GM18517 (cell line): ENCODE measurements around the gene PTH.

ENCODE experiments used
- ATAC-seq: cut with Tn5 transposase; IDR thresholded peaks from one replicate; pipeline ENCODE4 v1.9.1; 2021; ENCODE audit warnings: mild to moderate bottlenecking, moderate library complexity; ENCODE audit not compliant: unreplicated experiment

The PTH gene

GRCh38 chr11:13495929-13496328 is at the start of gene PTH:
PTH (minus strand) TSS chr11:13495997; CDS start chr11:13492855, 3,142 bp downstream.
- no peak for ATAC-seq

- no peak for ATAC-seq
Measured at GRCh38 chr11:13538044-13538443, 42.2 kb upstream of the PTH start.

GRCh38 chr11:13535819-13536218 is 40.0 kb upstream of the PTH start:
- ATAC-seq = no peak

GRCh38 chr11:13534358-13534757 is 38.6 kb upstream of the PTH start:
- ATAC-seq = no peak

- no peak for ATAC-seq
Measured at GRCh38 chr11:13525257-13525656, 29.5 kb upstream of the PTH start.

GRCh38 chr11:13503393-13503792 is 7.6 kb upstream of the PTH start:
- no peak for ATAC-seq

- no peak for ATAC-seq
Measured at GRCh38 chr11:13502492-13502891, 6.7 kb upstream of the PTH start.

GRCh38 chr11:13494051-13494450 is 1.7 kb downstream of the PTH start:
- ATAC-seq = no peak

GRCh38 chr11:13487661-13488030 is 8.2 kb downstream of the PTH start:
- no peak for ATAC-seq

GRCh38 chr11:13486926-13487660 is 8.7 kb downstream of the PTH start:
- no peak for ATAC-seq

- no peak for ATAC-seq
Measured at GRCh38 chr11:13480198-13480597, 15.6 kb downstream of the PTH start.

GRCh38 chr11:13479688-13480087 is 16.1 kb downstream of the PTH start:
- no peak for ATAC-seq

GRCh38 chr11:13475091-13475490 is 20.7 kb downstream of the PTH start:
- no peak for ATAC-seq

- ATAC-seq = no peak
Measured at GRCh38 chr11:13473013-13473722, 22.6 kb downstream of the PTH start.

- no peak for ATAC-seq
Measured at GRCh38 chr11:13468750-13469149, 27.0 kb downstream of the PTH start.

GRCh38 chr11:13465909-13466371 is 29.9 kb downstream of the PTH start:
- no peak for ATAC-seq

- no peak for ATAC-seq
Measured at GRCh38 chr11:13463779-13464290, 32.0 kb downstream of the PTH start.

GRCh38 chr11:13462901-13463778 is 32.7 kb downstream of the PTH start, which contains the start of gene BTBD10:
BTBD10 (minus strand) TSS chr11:13463222; CDS start chr11:13445124, 18,098 bp downstream.
- peak; percentile 94 for ATAC-seq

- ATAC-seq = peak; percentile 37
Measured at GRCh38 chr11:13462311-13462900, 33.4 kb downstream of the PTH start.

- no peak for ATAC-seq
Measured at GRCh38 chr11:13461291-13461690, 34.5 kb downstream of the PTH start.
